Measurements from ENCODE around the gene TEPSIN. TPM values are rescaled to one million over a fixed set of nuclear protein-coding genes. Genes with fewer than 3 reads are reported as not detected.
A peak's percentile ranks its signal among the peaks of the same experiment; 100 is the strongest.

TEPSIN gene
- total and polyA plus RNA-seq, 2 of the 13 experiments (the other 11 are each of a cell fraction or from before 2014, with no cell fraction given) = 16.1 to 18.8 TPM

DNA sequence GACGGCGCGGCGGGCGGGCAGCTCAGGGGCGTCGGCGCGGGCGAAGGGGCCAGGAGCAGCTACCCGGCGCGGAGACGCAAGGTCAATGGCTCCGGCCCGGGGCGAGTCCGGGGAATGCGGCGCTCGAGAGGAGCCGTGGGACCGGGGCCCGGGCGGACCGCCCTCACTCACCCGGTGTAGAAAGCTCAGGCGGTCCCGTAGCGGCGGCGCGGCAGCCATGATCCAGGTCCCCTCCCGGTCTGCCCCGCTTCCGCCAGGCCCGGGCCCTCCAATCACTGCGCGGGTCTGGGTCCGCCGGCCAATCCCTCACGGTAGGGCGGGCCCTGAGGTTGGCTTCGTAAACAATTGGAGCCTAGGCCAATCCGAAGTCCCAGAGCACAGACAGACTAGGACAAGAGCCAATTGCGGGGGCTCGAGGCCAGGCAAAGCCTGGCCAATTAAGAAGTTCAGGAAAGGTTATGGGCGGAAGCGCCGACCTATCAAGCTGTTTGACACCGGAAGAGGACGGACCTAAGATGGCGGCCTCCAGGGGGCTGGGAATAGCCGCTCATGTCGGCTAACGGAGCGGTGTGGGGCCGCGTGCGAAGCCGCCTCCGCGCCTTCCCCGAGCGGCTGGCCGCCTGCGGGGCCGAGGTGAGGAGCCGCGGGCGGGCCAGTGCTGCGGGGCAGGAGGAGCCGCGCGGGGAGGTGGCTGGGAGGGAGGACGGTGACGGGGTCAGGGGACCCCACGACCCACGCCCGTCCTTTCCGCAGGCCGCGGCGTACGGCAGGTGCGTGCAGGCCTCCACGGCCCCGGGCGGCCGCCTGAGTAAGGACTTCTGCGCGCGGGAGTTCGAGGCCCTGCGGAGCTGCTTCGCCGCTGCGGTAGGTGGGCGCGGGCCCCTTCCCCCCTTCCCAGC, at the start of gene TEPSIN, which contains the start of gene NDUFAF8 (continued):
- TF ChIP-seq, protein P1, sequence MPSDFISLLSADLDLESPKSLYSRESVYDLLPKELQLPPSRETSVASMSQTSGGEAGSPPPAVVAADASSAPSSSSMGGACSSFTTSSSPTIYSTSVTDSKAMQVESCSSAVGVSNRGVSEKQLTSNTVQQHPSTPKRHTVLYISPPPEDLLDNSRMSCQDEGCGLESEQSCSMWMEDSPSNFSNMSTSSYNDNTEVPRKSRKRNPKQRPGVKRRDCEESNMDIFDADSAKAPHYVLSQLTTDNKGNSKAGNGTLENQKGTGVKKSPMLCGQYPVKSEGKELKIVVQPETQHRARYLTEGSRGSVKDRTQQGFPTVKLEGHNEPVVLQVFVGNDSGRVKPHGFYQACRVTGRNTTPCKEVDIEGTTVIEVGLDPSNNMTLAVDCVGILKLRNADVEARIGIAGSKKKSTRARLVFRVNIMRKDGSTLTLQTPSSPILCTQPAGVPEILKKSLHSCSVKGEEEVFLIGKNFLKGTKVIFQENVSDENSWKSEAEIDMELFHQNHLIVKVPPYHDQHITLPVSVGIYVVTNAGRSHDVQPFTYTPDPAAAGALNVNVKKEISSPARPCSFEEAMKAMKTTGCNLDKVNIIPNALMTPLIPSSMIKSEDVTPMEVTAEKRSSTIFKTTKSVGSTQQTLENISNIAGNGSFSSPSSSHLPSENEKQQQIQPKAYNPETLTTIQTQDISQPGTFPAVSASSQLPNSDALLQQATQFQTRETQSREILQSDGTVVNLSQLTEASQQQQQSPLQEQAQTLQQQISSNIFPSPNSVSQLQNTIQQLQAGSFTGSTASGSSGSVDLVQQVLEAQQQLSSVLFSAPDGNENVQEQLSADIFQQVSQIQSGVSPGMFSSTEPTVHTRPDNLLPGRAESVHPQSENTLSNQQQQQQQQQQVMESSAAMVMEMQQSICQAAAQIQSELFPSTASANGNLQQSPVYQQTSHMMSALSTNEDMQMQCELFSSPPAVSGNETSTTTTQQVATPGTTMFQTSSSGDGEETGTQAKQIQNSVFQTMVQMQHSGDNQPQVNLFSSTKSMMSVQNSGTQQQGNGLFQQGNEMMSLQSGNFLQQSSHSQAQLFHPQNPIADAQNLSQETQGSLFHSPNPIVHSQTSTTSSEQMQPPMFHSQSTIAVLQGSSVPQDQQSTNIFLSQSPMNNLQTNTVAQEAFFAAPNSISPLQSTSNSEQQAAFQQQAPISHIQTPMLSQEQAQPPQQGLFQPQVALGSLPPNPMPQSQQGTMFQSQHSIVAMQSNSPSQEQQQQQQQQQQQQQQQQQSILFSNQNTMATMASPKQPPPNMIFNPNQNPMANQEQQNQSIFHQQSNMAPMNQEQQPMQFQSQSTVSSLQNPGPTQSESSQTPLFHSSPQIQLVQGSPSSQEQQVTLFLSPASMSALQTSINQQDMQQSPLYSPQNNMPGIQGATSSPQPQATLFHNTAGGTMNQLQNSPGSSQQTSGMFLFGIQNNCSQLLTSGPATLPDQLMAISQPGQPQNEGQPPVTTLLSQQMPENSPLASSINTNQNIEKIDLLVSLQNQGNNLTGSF (CRISPR knock-in tag; IDR thresholded peaks at IDR 0.05) = peak; percentile 80; the same call in 1 of the 2 replicates
- TF ChIP-seq ZNF350 (CRISPR knock-in tag; IDR thresholded peaks at IDR 0.05; ENCODE audit: borderline replicate concordance, low read depth) = peak; percentile 49; the same call in 1 of the 2 replicates
- peak; percentile 100 for TF ChIP-seq ELF1 (CRISPR knock-in tag; IDR thresholded peaks at IDR 0.05)
- TF ChIP-seq RFXANK (CRISPR knock-in tag; IDR thresholded peaks at IDR 0.05) = no peak; the same call in 1 of the 2 replicates
- no peak for TF ChIP-seq ATM (IDR thresholded peaks at IDR 0.05; ENCODE audit: borderline replicate concordance)
- TF ChIP-seq RBM22 (optimal IDR thresholded peaks at IDR 0.05; ENCODE audit: low read length) = peak; percentile 40
- no peak for TF ChIP-seq MZF1 (CRISPR knock-in tag; IDR thresholded peaks at IDR 0.05; ENCODE audit: borderline replicate concordance)
- TF ChIP-seq, protein P2, sequence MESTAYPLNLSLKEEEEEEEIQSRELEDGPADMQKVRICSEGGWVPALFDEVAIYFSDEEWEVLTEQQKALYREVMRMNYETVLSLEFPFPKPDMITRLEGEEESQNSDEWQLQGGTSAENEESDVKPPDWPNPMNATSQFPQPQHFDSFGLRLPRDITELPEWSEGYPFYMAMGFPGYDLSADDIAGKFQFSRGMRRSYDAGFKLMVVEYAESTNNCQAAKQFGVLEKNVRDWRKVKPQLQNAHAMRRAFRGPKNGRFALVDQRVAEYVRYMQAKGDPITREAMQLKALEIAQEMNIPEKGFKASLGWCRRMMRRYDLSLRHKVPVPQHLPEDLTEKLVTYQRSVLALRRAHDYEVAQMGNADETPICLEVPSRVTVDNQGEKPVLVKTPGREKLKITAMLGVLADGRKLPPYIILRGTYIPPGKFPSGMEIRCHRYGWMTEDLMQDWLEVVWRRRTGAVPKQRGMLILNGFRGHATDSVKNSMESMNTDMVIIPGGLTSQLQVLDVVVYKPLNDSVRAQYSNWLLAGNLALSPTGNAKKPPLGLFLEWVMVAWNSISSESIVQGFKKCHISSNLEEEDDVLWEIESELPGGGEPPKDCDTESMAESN (CRISPR knock-in tag; conservative IDR thresholded peaks at IDR 0.05) = peak; percentile 40; the same call in 1 of the 2 replicates
- TF ChIP-seq SOX13 (IDR thresholded peaks at IDR 0.05) = no peak
- peak in 1 of 2 experiments; percentile 7; a peak in 2 of 4 replicates for TF ChIP-seq SOX13 (CRISPR knock-in tag; conservative IDR thresholded peaks at IDR 0.05 in 1 of 2, IDR thresholded peaks at IDR 0.05 in 1 of 2)
- no peak for TF ChIP-seq CEBPG (CRISPR knock-in tag; IDR thresholded peaks at IDR 0.05)
- TF ChIP-seq FOXK2 (IDR thresholded peaks at IDR 0.05) = peak; percentile 63; the same call in 1 of the 2 replicates
- TF ChIP-seq THAP11 (CRISPR knock-in tag; IDR thresholded peaks at IDR 0.05) = peak; percentile 80
- TF ChIP-seq, protein P3, sequence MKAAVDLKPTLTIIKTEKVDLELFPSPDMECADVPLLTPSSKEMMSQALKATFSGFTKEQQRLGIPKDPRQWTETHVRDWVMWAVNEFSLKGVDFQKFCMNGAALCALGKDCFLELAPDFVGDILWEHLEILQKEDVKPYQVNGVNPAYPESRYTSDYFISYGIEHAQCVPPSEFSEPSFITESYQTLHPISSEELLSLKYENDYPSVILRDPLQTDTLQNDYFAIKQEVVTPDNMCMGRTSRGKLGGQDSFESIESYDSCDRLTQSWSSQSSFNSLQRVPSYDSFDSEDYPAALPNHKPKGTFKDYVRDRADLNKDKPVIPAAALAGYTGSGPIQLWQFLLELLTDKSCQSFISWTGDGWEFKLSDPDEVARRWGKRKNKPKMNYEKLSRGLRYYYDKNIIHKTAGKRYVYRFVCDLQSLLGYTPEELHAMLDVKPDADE (CRISPR knock-in tag; IDR thresholded peaks at IDR 0.05) = no peak
- peak; percentile 83; the same call in 1 of the 2 replicates for TF ChIP-seq RARG (CRISPR knock-in tag; IDR thresholded peaks at IDR 0.05; ENCODE audit: low read depth)
- no peak for TF ChIP-seq ZNF546 (CRISPR knock-in tag; conservative IDR thresholded peaks at IDR 0.05)
- TF ChIP-seq MAF1 (CRISPR knock-in tag; IDR thresholded peaks at IDR 0.05; ENCODE audit: borderline replicate concordance) = no peak
- no peak for TF ChIP-seq ZNF780A (CRISPR knock-in tag; IDR thresholded peaks at IDR 0.05)
- peak; percentile 95 for TF ChIP-seq ZFX (CRISPR knock-in tag; IDR thresholded peaks at IDR 0.05; ENCODE audit: low read depth)
- 0 out of 2 replicates have a peak, but pooled peaks have one; percentile 12 for TF ChIP-seq ZNF761 (CRISPR knock-in tag; conservative IDR thresholded peaks at IDR 0.05)
- no peak for TF ChIP-seq ZBTB1 (CRISPR knock-in tag; IDR thresholded peaks at IDR 0.05; ENCODE audit: borderline replicate concordance)
- no peak for TF ChIP-seq NFE2L2 (IDR thresholded peaks at IDR 0.05; ENCODE audit: low read length)
